CD14-positive monocyte (primary cell): ENCODE results near the gene GALNT18. TPM values are rescaled to one million over a fixed set of nuclear protein-coding genes. Genes with fewer than 3 reads are reported as not detected.

Experiments
- DNase-seq, 3 donors: peaks; one replicate each; pipeline ENCODE4 v3.0.0-alpha.2; 2011 to 2022
- H2AFZ ChIP-seq: 2 replicates; pipeline ENCODE4 v1.6.0; 2012; ENCODE audit warnings: mild to moderate bottlenecking, low read depth, low read length, inconsistent platforms; ENCODE audit not compliant: insufficient read depth, poor library complexity, severe bottlenecking
- H3K27ac ChIP-seq, 2 donors: 1 replicate in 1 of 2; 2 replicates in 1 of 2; pipeline ENCODE4 v1.5.1; 2012 to 2013; ENCODE audit warnings: low read length in 2 of 2, control low read depth in 1 of 2, inconsistent platforms in 1 of 2, low read depth in 1 of 2, mild to moderate bottlenecking in 1 of 2
- H3K27me3 ChIP-seq, 2 donors: one replicate each; pipeline versions ENCODE4 v1.6.0 to v1.6.1; 2011 to 2013; ENCODE audit warnings: low read length in 2 of 2; ENCODE audit not compliant: control insufficient read depth in 2 of 2, insufficient read depth in 2 of 2
- H3K36me3 ChIP-seq, 2 donors: replicated peaks in 1 of 2; 1 replicate in 1 of 2; 2 replicates in 1 of 2; pipeline versions ENCODE4 v1.5.1 to v1.6.1; 2012 to 2013; ENCODE audit warnings: low read length in 2 of 2, control low read depth in 1 of 2, inconsistent platforms in 1 of 2, mild to moderate bottlenecking in 1 of 2; ENCODE audit not compliant: insufficient read depth in 2 of 2, control insufficient read depth in 1 of 2
- H3K4me1 ChIP-seq, 2 donors: 1 replicate in 1 of 2; 2 replicates in 1 of 2; pipeline versions ENCODE4 v1.5.1 to v1.6.1; 2012 to 2013; ENCODE audit warnings: low read length in 2 of 2, control low read depth in 1 of 2, inconsistent platforms in 1 of 2, mild to moderate bottlenecking in 1 of 2, moderate library complexity in 1 of 2; ENCODE audit not compliant: insufficient read depth in 2 of 2, control insufficient read depth in 1 of 2
- H3K4me2 ChIP-seq: replicated peaks from 2 replicates; pipeline ENCODE3; 2012; ENCODE audit warnings: low read length, moderate library complexity, mild to moderate bottlenecking; ENCODE audit not compliant: poor library complexity, severe bottlenecking; ENCODE audit errors: extremely low read depth
- H3K4me3 ChIP-seq, 3 experiments: fragments of 200-600 bp in 1 of 3; sonication (generic) in 1 of 3; replicated peaks in 1 of 3; 1 replicate in 2 of 3; 2 replicates in 1 of 3; pipeline ENCODE4 v1.5.1; 2011 to 2013; ENCODE audit warnings: low read length in 3 of 3, mild to moderate bottlenecking in 3 of 3, control low read depth in 2 of 3, low read depth in 2 of 3, inconsistent platforms in 1 of 3, moderate library complexity in 1 of 3
- H3K79me2 ChIP-seq: 2 replicates; pipeline ENCODE4 v1.6.0; 2012; ENCODE audit warnings: mild to moderate bottlenecking, control low read depth, inconsistent platforms, low read length, moderate library complexity; ENCODE audit not compliant: insufficient read depth
- H3K9ac ChIP-seq: 2 replicates; pipeline ENCODE4 v1.6.0; 2017; ENCODE audit warnings: low read length, mild to moderate bottlenecking; ENCODE audit not compliant: insufficient read depth, poor library complexity, severe bottlenecking
- H3K9me3 ChIP-seq, 2 donors: replicated peaks in 1 of 2; 1 replicate in 1 of 2; 2 replicates in 1 of 2; pipeline versions ENCODE4 v1.5.1 to v1.6.1; 2012 to 2013; ENCODE audit warnings: low read length in 2 of 2, control low read depth in 1 of 2; ENCODE audit not compliant: control insufficient read depth in 1 of 2, insufficient read depth in 1 of 2
- H4K20me1 ChIP-seq: 2 replicates; pipeline ENCODE4 v1.6.0; 2012; ENCODE audit warnings: mild to moderate bottlenecking, low read length, control low read depth, moderate library complexity; ENCODE audit not compliant: insufficient read depth
- H3K27ac Mint-ChIP-seq, 7 donors: one replicate each; pipeline ENCODE4 v1.8.0; 2020; ENCODE audit warnings: mild to moderate bottlenecking in 7 of 7, mixed read lengths in 7 of 7, moderate library complexity in 6 of 7, inconsistent platforms in 2 of 7
- H3K27me3 Mint-ChIP-seq, 3 donors: one replicate each; pipeline ENCODE4 v1.8.0; 2021 to 2022; ENCODE audit warnings: low read depth in 3 of 3, mild to moderate bottlenecking in 3 of 3, mixed read lengths in 3 of 3, moderate library complexity in 3 of 3, inconsistent platforms in 1 of 3
- H3K36me3 Mint-ChIP-seq, 2 donors: one replicate each; pipeline ENCODE4 v1.8.0; 2020; ENCODE audit warnings: mixed read lengths in 2 of 2, inconsistent platforms in 1 of 2, mild to moderate bottlenecking in 1 of 2
- H3K4me1 Mint-ChIP-seq: one replicate; pipeline ENCODE4 v1.8.0; 2020; ENCODE audit warnings: mild to moderate bottlenecking, mixed read lengths
- H3K4me3 Mint-ChIP-seq, 2 donors: one replicate each; pipeline ENCODE4 v1.8.0; 2020; ENCODE audit warnings: mild to moderate bottlenecking in 2 of 2, mixed read lengths in 2 of 2, moderate library complexity in 1 of 2
- H3K9me3 Mint-ChIP-seq, 7 donors: one replicate each; pipeline ENCODE4 v1.8.0; 2020 to 2022; ENCODE audit warnings: mixed read lengths in 7 of 7, mild to moderate bottlenecking in 6 of 7, moderate library complexity in 6 of 7, inconsistent platforms in 2 of 7
- WGBS: methylation state at CpG from one replicate; pipeline ENCODE4 v1.1.5; 2013; ENCODE audit warnings: missing lambda C conversion rate; ENCODE audit not compliant: insufficient coverage; 5-methylcytosine and 5-hydroxymethylcytosine counted together
- intact Hi-C, 2 donors: fragments of 100-400 bp; cut with micrococcal nuclease; formaldehyde crosslinking; loops; one replicate each; pipeline versions ENCODE4 v1.15.0 to v1.15.1; 2023
- polyA plus RNA-seq, 3 donors: library from polyadenylated mRNA; depleted of rRNA in 1 of 3; unstranded in 2 of 3; stranded (reverse) in 1 of 3; fragments of 300-500 nt in 2 of 3; fragments of >200 nt in 1 of 3; fragmentation: Illumina TruSeq in 2 of 3; gene quantifications; 1 replicate in 2 of 3; 2 replicates in 1 of 3; pipeline ENCODE4 v1.2.3, GENCODE V29; 2012 to 2021
- TF ChIP-seq, protein P1 (sequence below): fragments of 200-600 bp; IDR thresholded peaks from one replicate; pipeline ENCODE4 v1.8.0; 2022; ENCODE audit warnings: antibody characterized with exemption, mild to moderate bottlenecking

Gene GALNT18
- polyA plus RNA-seq, 3 donors, result not detected

DNA sequence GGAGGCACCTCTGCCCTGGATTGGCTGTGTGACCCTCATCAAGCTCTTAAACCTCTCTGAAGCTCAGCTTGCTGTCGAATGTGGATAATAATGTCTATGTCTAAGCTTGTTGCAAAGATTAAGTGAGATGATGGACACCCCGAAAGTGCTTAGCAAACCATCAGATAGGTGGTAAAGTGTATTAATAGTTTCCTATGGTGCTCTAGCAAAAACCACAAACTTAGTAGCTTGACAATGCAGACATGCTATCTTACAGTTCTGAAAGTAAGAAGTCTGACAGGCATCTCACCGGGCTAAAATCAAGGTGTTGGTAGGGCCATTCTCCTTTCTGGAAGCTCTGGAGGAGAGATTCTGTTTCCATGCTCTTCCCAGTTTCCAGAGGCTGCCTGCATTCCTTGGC, 162.2 kb downstream of the GALNT18 start:
- TF ChIP-seq, protein P1, sequence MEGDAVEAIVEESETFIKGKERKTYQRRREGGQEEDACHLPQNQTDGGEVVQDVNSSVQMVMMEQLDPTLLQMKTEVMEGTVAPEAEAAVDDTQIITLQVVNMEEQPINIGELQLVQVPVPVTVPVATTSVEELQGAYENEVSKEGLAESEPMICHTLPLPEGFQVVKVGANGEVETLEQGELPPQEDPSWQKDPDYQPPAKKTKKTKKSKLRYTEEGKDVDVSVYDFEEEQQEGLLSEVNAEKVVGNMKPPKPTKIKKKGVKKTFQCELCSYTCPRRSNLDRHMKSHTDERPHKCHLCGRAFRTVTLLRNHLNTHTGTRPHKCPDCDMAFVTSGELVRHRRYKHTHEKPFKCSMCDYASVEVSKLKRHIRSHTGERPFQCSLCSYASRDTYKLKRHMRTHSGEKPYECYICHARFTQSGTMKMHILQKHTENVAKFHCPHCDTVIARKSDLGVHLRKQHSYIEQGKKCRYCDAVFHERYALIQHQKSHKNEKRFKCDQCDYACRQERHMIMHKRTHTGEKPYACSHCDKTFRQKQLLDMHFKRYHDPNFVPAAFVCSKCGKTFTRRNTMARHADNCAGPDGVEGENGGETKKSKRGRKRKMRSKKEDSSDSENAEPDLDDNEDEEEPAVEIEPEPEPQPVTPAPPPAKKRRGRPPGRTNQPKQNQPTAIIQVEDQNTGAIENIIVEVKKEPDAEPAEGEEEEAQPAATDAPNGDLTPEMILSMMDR, result no peak
- Mint-ChIP-seq H3K27ac (no peak overlapping the region), H3K4me1 (no peaks in the 10 kb centered on the region), H3K36me3 (no peaks in the 10 kb centered on the region), H3K4me3 (no peak overlapping the region), H3K9me3 (peaks cover 0 to 3% (median 0%) of the 10 kb centered on the region in 7 donors), H3K27me3 (peaks cover 0 to 15% (median 4%) of the 10 kb centered on the region in 3 donors)
- no peaks in the 10 kb centered on the region for H3K79me2 ChIP-seq
- H3K9me3 ChIP-seq, result no peaks in the 10 kb centered on the region
- intact Hi-C loops, result loop anchor here in 1 of 2 donors (2.0 kb wide), 1 partner anchor 35 kb away; no protein-coding TSS in a partner anchor
- H3K4me1 ChIP-seq, result no peaks in the 10 kb centered on the region
- DNase-seq, result no peak
- 100% methylated on average over 1 of the region's 3 CpGs for WGBS
- H3K4me2 ChIP-seq, result no peak overlapping the region
- H3K9ac ChIP-seq, result no peak overlapping the region
- H3K36me3 ChIP-seq, result no peaks in the 10 kb centered on the region
- no peaks in the 10 kb centered on the region for H4K20me1 ChIP-seq
- no peak overlapping the region for H3K27ac ChIP-seq
- H3K27me3 ChIP-seq, result no peaks in the 10 kb centered on the region
- H2AFZ ChIP-seq, result no peak overlapping the region
- no peak overlapping the region for H3K4me3 ChIP-seq

DNA sequence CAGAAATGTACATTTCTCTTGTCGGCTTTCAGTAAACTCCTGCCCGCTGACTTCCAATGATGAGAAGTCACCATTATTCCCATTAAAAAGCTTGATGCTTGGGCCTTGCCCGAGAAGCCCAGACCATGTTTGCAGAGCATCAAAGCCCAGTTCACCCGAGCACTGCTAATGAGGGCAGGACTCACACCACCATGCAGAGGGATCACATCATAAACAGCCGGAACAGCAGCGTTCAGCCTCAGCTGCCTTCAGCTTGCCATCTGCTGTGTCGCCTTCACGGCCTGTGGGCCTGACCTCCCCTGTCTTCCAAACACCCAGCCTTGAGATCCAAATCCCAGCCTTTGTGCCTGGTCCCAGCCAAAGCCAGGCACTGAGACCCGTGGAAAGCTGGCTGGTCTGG, 163.3 kb downstream of the GALNT18 start:
- no peak overlapping the region for H3K4me2 ChIP-seq
- peak overlapping the region in 1 of 7 donors; percentile 11 for H3K27ac Mint-ChIP-seq
- no peaks in the 10 kb centered on the region for H3K9me3 ChIP-seq
- H3K4me3 ChIP-seq, result no peak overlapping the region
- H3K79me2 ChIP-seq, result no peaks in the 10 kb centered on the region
- peaks cover 0 to 3% (median 0%) of the 10 kb centered on the region in 7 donors for H3K9me3 Mint-ChIP-seq
- H3K27ac ChIP-seq, result no peak overlapping the region
- no peak overlapping the region for H3K4me3 Mint-ChIP-seq
- H4K20me1 ChIP-seq, result no peaks in the 10 kb centered on the region
- H3K27me3 Mint-ChIP-seq, result peaks cover 0 to 15% (median 4%) of the 10 kb centered on the region in 3 donors
- intact Hi-C loops, result loop anchor here in 1 of 2 donors (2.0 kb wide), 1 partner anchor 36 kb away; no protein-coding TSS in a partner anchor
- no peak overlapping the region for H3K9ac ChIP-seq
- no peaks in the 10 kb centered on the region for H3K4me1 ChIP-seq
- DNase-seq, result no peak
- H3K36me3 ChIP-seq, result no peaks in the 10 kb centered on the region
- H3K36me3 Mint-ChIP-seq, result no peaks in the 10 kb centered on the region
- no peaks in the 10 kb centered on the region for H3K4me1 Mint-ChIP-seq
- no peaks in the 10 kb centered on the region for H3K27me3 ChIP-seq
- 77% methylated on average over 9 of the region's 9 CpGs for WGBS
- TF ChIP-seq, protein P1, result no peak
- H2AFZ ChIP-seq, result no peak overlapping the region
